Bronchial epithelial cell (primary cell): ENCODE measurements around the gene EMC9. TPM values are rescaled to one million over a fixed set of nuclear protein-coding genes. Genes with fewer than 3 reads are reported as not detected.

Experiments
- DNase-seq: peaks from one replicate; pipeline ENCODE4 v3.0.0-alpha.2; 2010; ENCODE audit warnings: low read depth
- FAIRE-seq: peaks from 2 replicates; lab custom pipeline; 2011; peaks lifted over from hg19 to GRCh38; lab: Jason Lieb, UNC
- H3K27me3 ChIP-seq: 2 replicates; pipeline ENCODE4 v1.5.1; 2011; ENCODE audit warnings: low read length; ENCODE audit not compliant: control insufficient read depth, insufficient read depth
- H3K36me3 ChIP-seq: 2 replicates; pipeline ENCODE4 v1.5.1; 2011; ENCODE audit warnings: low read length; ENCODE audit not compliant: control insufficient read depth, insufficient read depth
- H3K4me3 ChIP-seq: 2 replicates; pipeline ENCODE4 v1.5.1; 2011; ENCODE audit warnings: mild to moderate bottlenecking, low read depth, low read length, control low read depth
- CTCF ChIP-seq: IDR thresholded peaks from 2 replicates; pipeline ENCODE4 v1.5.1; 2011; ENCODE audit warnings: mild to moderate bottlenecking, moderate library complexity, low read length, control low read depth, inconsistent platforms; ENCODE audit not compliant: insufficient read depth, severe bottlenecking
- total RNA-seq: library from RNA; depleted of rRNA; stranded (reverse); fragments of >200 nt; gene quantifications from 2 replicates; pipeline ENCODE4 v1.2.1, GENCODE V29; 2014

EMC9 gene
- total RNA-seq, 1 donor from 2014 or later = 12.6 TPM

- peak overlapping the region; percentile 63 for H3K4me3 ChIP-seq
- FAIRE-seq = no peak
- no peaks in the 10 kb centered on the region for H3K27me3 ChIP-seq
- no peak for DNase-seq
- H3K36me3 ChIP-seq = peaks cover 22% of the 10 kb centered on the region
- no peak for TF ChIP-seq CTCF
Measured at GRCh38 chr14:24115422-24116127, 25.8 kb downstream of the EMC9 start.

- no peak for TF ChIP-seq CTCF
- no peaks in the 10 kb centered on the region for H3K27me3 ChIP-seq
- DNase-seq (peak; percentile 99), FAIRE-seq (peak; percentile 23)
- peaks cover 18% of the 10 kb centered on the region for H3K36me3 ChIP-seq
- peak within 1 kb of the TSS; percentile 63 for H3K4me3 ChIP-seq
Measured at GRCh38 chr14:24114532-24115421, 26.6 kb downstream of the EMC9 start, which contains the start of the genes DCAF11 and NRL. DCAF11 (plus strand) TSS chr14:24114777; CDS start chr14:24115595, 818 bp downstream. NRL (minus strand) TSS chr14:24114949; CDS start chr14:24082848, 32,101 bp downstream.

GRCh38 chr14:24113801-24114531 lies 27.4 kb downstream of the EMC9 start:
- no peaks in the 10 kb centered on the region for H3K27me3 ChIP-seq
- TF ChIP-seq CTCF = no peak
- peak; percentile 76 for DNase-seq
- H3K4me3 ChIP-seq = peak overlapping the region; percentile 60
- H3K36me3 ChIP-seq = peaks cover 14% of the 10 kb centered on the region
- FAIRE-seq = no peak

- FAIRE-seq = no peak
- DNase-seq = no peak
- Histone ChIP-seq H3K27me3 (no peaks in the 10 kb centered on the region), H3K4me3 (peak overlapping the region; percentile 60), H3K36me3 (peaks cover 12% of the 10 kb centered on the region)
- TF ChIP-seq CTCF = no peak
Measured at GRCh38 chr14:24113379-24113800, 28.0 kb downstream of the EMC9 start.

- FAIRE-seq (no peak), DNase-seq (no peak)
- TF ChIP-seq CTCF = no peak
- H3K36me3 ChIP-seq = no peaks in the 10 kb centered on the region
- H3K27me3 ChIP-seq = no peaks in the 10 kb centered on the region
- no peak overlapping the region for H3K4me3 ChIP-seq
Measured at GRCh38 chr14:24110523-24110922, 30.9 kb downstream of the EMC9 start.
